ENCODE data around the gene PPM1E.
"Not testable (repeated sequence)": the region's sequence is repeated elsewhere in the genome, so short reads cannot be mapped to it uniquely, and the experiment has no call there.

Gene PPM1E

DNA sequence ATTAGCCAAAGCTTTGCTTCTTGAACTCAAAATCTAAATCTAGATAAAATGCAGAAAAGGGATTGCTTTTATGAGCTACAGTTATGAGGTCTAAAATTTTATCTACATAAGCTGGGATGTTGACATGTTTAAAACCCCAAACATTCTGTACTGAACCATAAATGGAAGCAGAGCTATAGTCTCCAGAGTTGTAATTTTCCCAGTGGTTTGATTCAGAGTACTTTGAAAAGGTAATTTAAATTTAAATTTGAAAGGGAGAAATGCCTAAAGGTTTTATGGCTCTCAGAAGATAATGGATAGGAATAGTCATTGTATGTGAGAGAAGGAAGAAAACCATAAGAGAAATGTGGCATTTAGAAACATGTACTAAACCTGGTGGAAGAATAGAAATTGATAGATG is 163.2 kb downstream of the PPM1E start:
- H3K27ac ChIP-seq: peak overlapping the region; percentile 16; the same call in 1 of the 2 replicates
- H3K9me3 ChIP-seq (ENCODE audit: low read depth, low read length): no peaks in the 10 kb centered on the region
- H3K9ac ChIP-seq (ENCODE audit: insufficient read length): no peak overlapping the region
- no peak for DNase-seq (ENCODE audit: low read depth, low spot score)
- no peaks in the 10 kb centered on the region for H3K36me3 ChIP-seq (ENCODE audit: insufficient read depth, low read length)
- no peak overlapping the region for H3K4me3 ChIP-seq
- TF ChIP-seq EZH2 (IDR thresholded peaks at IDR 0.05) (no peak), FOXP2 (optimal IDR thresholded peaks at IDR 0.05; ENCODE audit: control extremely low read depth, extremely low read length, insufficient read depth) (no peak), POLR2AphosphoS5 (IDR thresholded peaks at IDR 0.05; ENCODE audit: borderline replicate concordance, low read depth, low read length) (no peak)

GRCh38 chr17:58920773-58921172 is 165.1 kb downstream of the PPM1E start:
- Histone ChIP-seq H3K36me3 (ENCODE audit: insufficient read depth, low read length) (no peaks in the 10 kb centered on the region), H3K27ac (no peak overlapping the region), H3K4me3 (no peak overlapping the region), H3K9me3 (ENCODE audit: low read depth, low read length) (no peaks in the 10 kb centered on the region), H3K9ac (ENCODE audit: insufficient read length) (no peak overlapping the region)
- no peak for TF ChIP-seq FOXP2 (optimal IDR thresholded peaks at IDR 0.05; ENCODE audit: control extremely low read depth, extremely low read length, insufficient read depth)
- no peak for TF ChIP-seq POLR2AphosphoS5 (IDR thresholded peaks at IDR 0.05; ENCODE audit: borderline replicate concordance, low read depth, low read length)
- no peak for TF ChIP-seq EZH2 (IDR thresholded peaks at IDR 0.05)
- no peak for DNase-seq (ENCODE audit: low read depth, low spot score)

DNA sequence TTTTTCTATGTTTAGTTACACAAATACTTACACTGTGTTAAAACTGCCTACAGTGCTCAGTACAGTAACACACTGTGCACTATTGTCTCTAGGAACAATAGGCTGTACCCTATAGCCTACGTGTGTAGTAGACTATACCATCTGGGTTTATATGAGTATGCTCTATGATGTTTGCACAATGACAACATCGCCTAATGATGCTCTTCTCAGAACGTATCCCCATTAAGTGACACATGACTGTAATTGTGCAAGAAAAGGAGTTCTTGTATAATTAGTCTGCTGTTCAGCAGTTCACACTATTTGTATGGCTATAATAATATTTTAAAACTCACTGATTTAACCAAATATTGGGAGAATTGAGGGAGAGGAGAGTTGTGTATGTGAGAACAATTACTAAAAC is 177.3 kb downstream of the PPM1E start:
- no peaks in the 10 kb centered on the region for H3K36me3 ChIP-seq (ENCODE audit: insufficient read depth, low read length)
- H3K9me3 ChIP-seq (ENCODE audit: low read depth, low read length): no peaks in the 10 kb centered on the region
- H3K27ac ChIP-seq: no peak overlapping the region
- no peak overlapping the region for H3K9ac ChIP-seq (ENCODE audit: insufficient read length)
- no peak for DNase-seq (ENCODE audit: low read depth, low spot score)
- no peak for TF ChIP-seq FOXP2 (optimal IDR thresholded peaks at IDR 0.05; ENCODE audit: control extremely low read depth, extremely low read length, insufficient read depth)
- no peak for TF ChIP-seq POLR2AphosphoS5 (IDR thresholded peaks at IDR 0.05; ENCODE audit: borderline replicate concordance, low read depth, low read length)
- TF ChIP-seq EZH2 (IDR thresholded peaks at IDR 0.05): no peak
- H3K4me3 ChIP-seq: no peak overlapping the region

GRCh38 chr17:58936295-58936694 is 180.6 kb downstream of the PPM1E start:
- no peak for DNase-seq (ENCODE audit: low read depth, low spot score)
- no peaks in the 10 kb centered on the region for H3K36me3 ChIP-seq (ENCODE audit: insufficient read depth, low read length)
- H3K9ac ChIP-seq (ENCODE audit: insufficient read length): no peak overlapping the region
- no peaks in the 10 kb centered on the region for H3K9me3 ChIP-seq (ENCODE audit: low read depth, low read length)
- H3K27ac ChIP-seq: no peak overlapping the region
- no peak for TF ChIP-seq EZH2 (IDR thresholded peaks at IDR 0.05)
- H3K4me3 ChIP-seq: no peak overlapping the region

- no peak for DNase-seq (ENCODE audit: low read depth, low spot score)
- no peaks in the 10 kb centered on the region for H3K9me3 ChIP-seq (ENCODE audit: low read depth, low read length)
- TF ChIP-seq POLR2AphosphoS5 (IDR thresholded peaks at IDR 0.05; ENCODE audit: borderline replicate concordance, low read depth, low read length) (no peak), EZH2 (IDR thresholded peaks at IDR 0.05) (no peak), FOXP2 (optimal IDR thresholded peaks at IDR 0.05; ENCODE audit: control extremely low read depth, extremely low read length, insufficient read depth) (no peak)
- H3K27ac ChIP-seq: no peak overlapping the region
- H3K36me3 ChIP-seq (ENCODE audit: insufficient read depth, low read length): no peaks in the 10 kb centered on the region
- no peak overlapping the region for H3K4me3 ChIP-seq
- no peak overlapping the region for H3K9ac ChIP-seq (ENCODE audit: insufficient read length)
Measured at GRCh38 chr17:58944166-58944565, 188.5 kb downstream of the PPM1E start.

- no peak for TF ChIP-seq POLR2AphosphoS5 (IDR thresholded peaks at IDR 0.05; ENCODE audit: borderline replicate concordance, low read depth, low read length)
- no peak for TF ChIP-seq FOXP2 (optimal IDR thresholded peaks at IDR 0.05; ENCODE audit: control extremely low read depth, extremely low read length, insufficient read depth)
- no peak for TF ChIP-seq EZH2 (IDR thresholded peaks at IDR 0.05)
- DNase-seq (ENCODE audit: low read depth, low spot score): no peak
- no peak overlapping the region for H3K27ac ChIP-seq
Measured at GRCh38 chr17:58947411-58947810, 191.8 kb downstream of the PPM1E start.

DNA sequence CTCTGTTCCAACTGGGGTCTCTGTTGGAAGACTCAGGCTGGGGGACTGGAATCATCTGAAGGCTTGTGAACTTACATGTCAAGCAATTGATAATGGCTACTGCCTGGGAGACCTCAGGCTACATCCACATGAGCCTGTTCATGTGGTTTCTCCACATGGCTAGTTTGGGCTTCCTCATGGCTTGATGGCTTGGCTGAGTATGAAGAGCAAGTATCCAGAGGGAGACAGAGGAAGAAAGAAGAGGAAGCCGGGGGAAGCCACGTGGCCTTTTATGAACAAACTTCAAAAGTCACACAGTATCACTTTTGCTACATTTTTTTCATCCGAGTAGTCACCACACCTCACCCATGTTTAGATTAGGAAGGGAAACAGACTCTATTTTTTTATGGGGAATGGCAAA is 192.2 kb downstream of the PPM1E start:
- Histone ChIP-seq H3K4me3 (no peak overlapping the region), H3K27ac (no peak overlapping the region), H3K9me3 (ENCODE audit: low read depth, low read length) (peaks cover 2% of the 10 kb centered on the region; the same call in 1 of the 2 replicates), H3K9ac (ENCODE audit: insufficient read length) (no peak overlapping the region), H3K36me3 (ENCODE audit: insufficient read depth, low read length) (no peaks in the 10 kb centered on the region)
- no peak for DNase-seq (ENCODE audit: low read depth, low spot score)
- no peak for TF ChIP-seq POLR2AphosphoS5 (IDR thresholded peaks at IDR 0.05; ENCODE audit: borderline replicate concordance, low read depth, low read length)
- TF ChIP-seq EZH2 (IDR thresholded peaks at IDR 0.05): no peak
- TF ChIP-seq FOXP2 (optimal IDR thresholded peaks at IDR 0.05; ENCODE audit: control extremely low read depth, extremely low read length, insufficient read depth): no peak

More at GRCh38 chr17:58947411-58947810, 191.8 kb downstream of the PPM1E start:
- Histone ChIP-seq H3K9me3 (ENCODE audit: low read depth, low read length) (peaks cover 2% of the 10 kb centered on the region; the same call in 1 of the 2 replicates), H3K4me3 (no peak overlapping the region), H3K9ac (ENCODE audit: insufficient read length) (no peak overlapping the region), H3K36me3 (ENCODE audit: insufficient read depth, low read length) (no peaks in the 10 kb centered on the region)

DNA sequence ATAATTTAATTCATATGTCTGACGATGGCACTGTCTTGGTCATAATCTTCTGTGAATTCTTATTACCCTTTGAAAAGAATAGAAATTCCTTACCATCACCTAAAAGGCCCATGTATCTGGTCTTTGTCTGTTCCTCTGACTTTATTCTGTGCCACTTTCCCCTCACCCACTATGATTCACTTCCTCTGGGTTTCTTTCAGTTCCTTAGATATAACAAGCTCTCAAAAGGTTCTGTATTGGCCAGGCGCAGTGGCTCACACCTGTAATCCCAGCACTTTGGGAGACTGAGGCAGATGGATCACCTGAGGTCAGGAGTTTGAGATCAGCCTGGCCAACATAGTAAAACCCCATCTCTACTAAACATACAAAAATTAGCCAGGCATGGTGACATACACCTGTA is 198.7 kb downstream of the PPM1E start:
- not testable (repeated sequence) for H3K27ac ChIP-seq; H3K36me3 ChIP-seq (ENCODE audit: insufficient read depth, low read length); H3K9me3 ChIP-seq (ENCODE audit: low read depth, low read length); H3K4me3 ChIP-seq; DNase-seq (ENCODE audit: low read depth, low spot score); H3K9ac ChIP-seq (ENCODE audit: insufficient read length)

- no peak overlapping the region for H3K27ac ChIP-seq
- no peak overlapping the region for H3K4me3 ChIP-seq
- no peak for DNase-seq (ENCODE audit: low read depth, low spot score)
- no peaks in the 10 kb centered on the region for H3K9me3 ChIP-seq (ENCODE audit: low read depth, low read length)
- H3K36me3 ChIP-seq (ENCODE audit: insufficient read depth, low read length): no peaks in the 10 kb centered on the region
- no peak overlapping the region for H3K9ac ChIP-seq (ENCODE audit: insufficient read length)
- TF ChIP-seq POLR2AphosphoS5 (IDR thresholded peaks at IDR 0.05; ENCODE audit: borderline replicate concordance, low read depth, low read length) (no peak), FOXP2 (optimal IDR thresholded peaks at IDR 0.05; ENCODE audit: control extremely low read depth, extremely low read length, insufficient read depth) (no peak), EZH2 (IDR thresholded peaks at IDR 0.05) (no peak)
Measured at GRCh38 chr17:58956997-58957724, 201.5 kb downstream of the PPM1E start.

- not testable (repeated sequence) for DNase-seq (ENCODE audit: low read depth, low spot score); H3K4me3 ChIP-seq; H3K9ac ChIP-seq (ENCODE audit: insufficient read length); H3K36me3 ChIP-seq (ENCODE audit: insufficient read depth, low read length); H3K27ac ChIP-seq; H3K9me3 ChIP-seq (ENCODE audit: low read depth, low read length)
Measured at GRCh38 chr17:58957725-58958073, 202.0 kb downstream of the PPM1E start.
